Esophagus squamous epithelium (tissue), 4 donors: ENCODE data around the gene DLX1.
"Not testable (repeated sequence)": the region's sequence is repeated elsewhere in the genome, so short reads cannot be mapped to it uniquely, and the experiment has no call there.

Experiments
- CTCF ChIP-seq, 6 experiments: fragments of 450-650 bp in 4 of 6; fragments of 200-600 bp in 2 of 6; sonication (generic) in 2 of 6; IDR thresholded peaks; one replicate each; pipeline ENCODE4 v1.5.1; 2016 to 2019; ENCODE audit warnings: antibody characterized with exemption in 6 of 6, mild to moderate bottlenecking in 4 of 6, moderate library complexity in 4 of 6
- POLR2A ChIP-seq, 4 donors: fragments of 450-650 bp; IDR thresholded peaks; one replicate each; pipeline ENCODE4 v1.6.1; 2017; ENCODE audit warnings: antibody characterized with exemption in 4 of 4, mild to moderate bottlenecking in 4 of 4, moderate library complexity in 3 of 4

GRCh38 chr2:172067905-172068304 is 17.4 kb upstream of the DLX1 start:
- not testable (repeated sequence) for TF ChIP-seq CTCF, POLR2A (IDR thresholded peaks at IDR 0.05)
